Activated naive CD4-positive, alpha-beta T cell treated with anti-CD3 and anti-CD28 coated beads, Interleukin-2, amount 50 U/mL, for 72 hours (primary cell): ENCODE results near the gene TFCP2L1. TPM values are rescaled to one million over a fixed set of nuclear protein-coding genes. Genes with fewer than 3 reads are reported as not detected.
A peak's percentile ranks its signal among the peaks of the same experiment; 100 is the strongest.
"Not testable (repeated sequence)": the region's sequence is repeated elsewhere in the genome, so short reads cannot be mapped to it uniquely, and the experiment has no call there.

Source experiments
- ATAC-seq, 2 donors: fragments of 150-1000 bp; cut with Tn5 transposase; 2 replicates each; pipeline ENCODE4 v1.10.0; 2021; ENCODE audit warnings: mild to moderate bottlenecking in 2 of 2, moderate library complexity in 2 of 2
- DNase-seq, 2 donors: peaks; one replicate each; pipeline ENCODE4 v3.0.0; 2021 to 2022; ENCODE audit warnings: low spot score in 2 of 2
- H3K27ac Mint-ChIP-seq, 2 donors: one replicate each; pipeline ENCODE4 v1.8.0; 2022; ENCODE audit warnings: mild to moderate bottlenecking in 2 of 2, mixed read lengths in 2 of 2
- H3K36me3 Mint-ChIP-seq, 2 donors: one replicate each; pipeline ENCODE4 v1.8.0; 2022; ENCODE audit warnings: mixed read lengths in 2 of 2
- H3K9me3 Mint-ChIP-seq, 2 donors: one replicate each; pipeline ENCODE4 v1.8.0; 2022; ENCODE audit warnings: mixed read lengths in 2 of 2
- total RNA-seq, 2 donors: library from RNA; stranded (reverse); gene quantifications; one replicate each; pipeline ENCODE4 v1.2.3, GENCODE V29; 2022

The TFCP2L1 gene
- total RNA-seq, 2 donors from 2014 or later = 0.06 TPM; not detected in 1

GRCh38 chr2:121283670-121284462 lies 1.1 kb downstream of the TFCP2L1 start:
- H3K9me3 Mint-ChIP-seq = no peaks in the 10 kb centered on the region
- ATAC-seq = no peak
- peaks cover 0 to 6% of the 10 kb centered on the region in 2 donors for H3K36me3 Mint-ChIP-seq
- no peak for DNase-seq
- H3K27ac Mint-ChIP-seq = no peak overlapping the region

GRCh38 chr2:121282800-121283385 lies 2.1 kb downstream of the TFCP2L1 start:
- DNase-seq (no peak), ATAC-seq (no peak)
- no peaks in the 10 kb centered on the region for H3K9me3 Mint-ChIP-seq
- no peak overlapping the region for H3K27ac Mint-ChIP-seq
- peaks cover 0 to 6% of the 10 kb centered on the region in 2 donors for H3K36me3 Mint-ChIP-seq

- DNase-seq (no peak), ATAC-seq (no peak)
- no peak overlapping the region for H3K27ac Mint-ChIP-seq
- no peaks in the 10 kb centered on the region for H3K9me3 Mint-ChIP-seq
- peaks cover 0 to 6% of the 10 kb centered on the region in 2 donors for H3K36me3 Mint-ChIP-seq
Observed at GRCh38 chr2:121281694-121282093, 3.3 kb downstream of the TFCP2L1 start.

- H3K36me3 Mint-ChIP-seq = peaks cover 0 to 6% of the 10 kb centered on the region in 2 donors
- no peaks in the 10 kb centered on the region for H3K9me3 Mint-ChIP-seq
- no peak overlapping the region for H3K27ac Mint-ChIP-seq
- ATAC-seq (no peak), DNase-seq (no peak)
Observed at GRCh38 chr2:121281107-121281506, 3.9 kb downstream of the TFCP2L1 start.

- ATAC-seq = no peak
- no peak for DNase-seq
- H3K27ac Mint-ChIP-seq = no peak overlapping the region
- peaks cover 0 to 6% of the 10 kb centered on the region in 2 donors for H3K36me3 Mint-ChIP-seq
- no peaks in the 10 kb centered on the region for H3K9me3 Mint-ChIP-seq
Observed at GRCh38 chr2:121279476-121280220, 5.4 kb downstream of the TFCP2L1 start.

GRCh38 chr2:121276341-121276740 lies 8.7 kb downstream of the TFCP2L1 start:
- no peaks in the 10 kb centered on the region for H3K36me3 Mint-ChIP-seq
- H3K9me3 Mint-ChIP-seq = no peaks in the 10 kb centered on the region
- ATAC-seq = no peak
- no peak for DNase-seq
- no peak overlapping the region for H3K27ac Mint-ChIP-seq

GRCh38 chr2:121273116-121273515 lies 11.9 kb downstream of the TFCP2L1 start:
- DNase-seq = no peak
- Mint-ChIP-seq H3K9me3 (no peaks in the 10 kb centered on the region), H3K27ac (no peak overlapping the region), H3K36me3 (no peaks in the 10 kb centered on the region)
- ATAC-seq = no peak

- no peak for ATAC-seq
Observed at GRCh38 chr2:121272596-121272995, 12.4 kb downstream of the TFCP2L1 start.

GRCh38 chr2:121269436-121269835 lies 15.6 kb downstream of the TFCP2L1 start:
- H3K9me3 Mint-ChIP-seq, DNase-seq, H3K36me3 Mint-ChIP-seq, H3K27ac Mint-ChIP-seq, ATAC-seq: not testable (repeated sequence)

More at GRCh38 chr2:121272596-121272995, 12.4 kb downstream of the TFCP2L1 start:
- Mint-ChIP-seq H3K36me3 (no peaks in the 10 kb centered on the region), H3K9me3 (no peaks in the 10 kb centered on the region), H3K27ac (no peak overlapping the region)
- DNase-seq = no peak

- no peaks in the 10 kb centered on the region for H3K9me3 Mint-ChIP-seq
- no peaks in the 10 kb centered on the region for H3K36me3 Mint-ChIP-seq
- DNase-seq (no peak), ATAC-seq (no peak)
- H3K27ac Mint-ChIP-seq = no peak overlapping the region
Observed at GRCh38 chr2:121266543-121267106, 18.4 kb downstream of the TFCP2L1 start.

- ATAC-seq (no peak), DNase-seq (no peak)
- H3K36me3 Mint-ChIP-seq = no peaks in the 10 kb centered on the region
- no peak overlapping the region for H3K27ac Mint-ChIP-seq
- H3K9me3 Mint-ChIP-seq = no peaks in the 10 kb centered on the region
Observed at GRCh38 chr2:121263996-121264715, 20.8 kb downstream of the TFCP2L1 start.

- Mint-ChIP-seq H3K27ac (no peak overlapping the region), H3K36me3 (no peaks in the 10 kb centered on the region), H3K9me3 (no peaks in the 10 kb centered on the region)
- DNase-seq (no peak), ATAC-seq (no peak)
Observed at GRCh38 chr2:121260370-121261154, 24.4 kb downstream of the TFCP2L1 start.

GRCh38 chr2:121258051-121258450 lies 27.0 kb downstream of the TFCP2L1 start:
- H3K36me3 Mint-ChIP-seq = no peaks in the 10 kb centered on the region
- ATAC-seq = no peak
- no peaks in the 10 kb centered on the region for H3K9me3 Mint-ChIP-seq

GRCh38 chr2:121257480-121257840 lies 27.5 kb downstream of the TFCP2L1 start:
- H3K9me3 Mint-ChIP-seq = no peaks in the 10 kb centered on the region
- DNase-seq (no peak), ATAC-seq (peak in 1 of 2 donors; percentile 14)
- H3K36me3 Mint-ChIP-seq = no peaks in the 10 kb centered on the region
- no peak overlapping the region for H3K27ac Mint-ChIP-seq

More at GRCh38 chr2:121258051-121258450, 27.0 kb downstream of the TFCP2L1 start:
- no peak for DNase-seq
- H3K27ac Mint-ChIP-seq = no peak overlapping the region

GRCh38 chr2:121256720-121257479 lies 28.1 kb downstream of the TFCP2L1 start:
- ATAC-seq = no peak
- no peak for DNase-seq

More at GRCh38 chr2:121256720-121257479, 28.1 kb downstream of the TFCP2L1 start:
- no peaks in the 10 kb centered on the region for H3K9me3 Mint-ChIP-seq
- no peak overlapping the region for H3K27ac Mint-ChIP-seq
- no peaks in the 10 kb centered on the region for H3K36me3 Mint-ChIP-seq
